Heart right ventricle (tissue), 16 donors: ENCODE data around the gene SYNPO2. TPM values are rescaled to one million over a fixed set of nuclear protein-coding genes. Genes with fewer than 3 reads are reported as not detected.

Experiments
- ATAC-seq, 8 donors: fragments of 200-7000 bp; cut with Tn5 transposase; one replicate each; pipeline ENCODE4 v1.9.1; 2020; ENCODE audit warnings: mild to moderate bottlenecking in 8 of 8, moderate library complexity in 8 of 8, moderate number of reproducible peaks in 1 of 8
- DNase-seq, 2 donors: peaks; one replicate each; pipeline ENCODE4 v3.0.0-alpha.2; 2020
- H3K27ac ChIP-seq, 10 donors: fragments of 200-600 bp; sonication (generic) in 2 of 10; one replicate each; pipeline versions ENCODE4 v1.5.0 to v1.8.0; 2020 to 2022; ENCODE audit warnings: mild to moderate bottlenecking in 3 of 10
- H3K27me3 ChIP-seq, 7 donors: fragments of 200-600 bp; one replicate each; pipeline ENCODE4 v1.8.0; 2021 to 2022; ENCODE audit warnings: mild to moderate bottlenecking in 2 of 7
- H3K36me3 ChIP-seq, 9 donors: fragments of 200-600 bp; sonication (generic) in 1 of 9; one replicate each; pipeline versions ENCODE4 v1.5.0 to v1.8.0; 2020 to 2022; ENCODE audit warnings: mild to moderate bottlenecking in 2 of 9
- H3K4me1 ChIP-seq, 9 donors: fragments of 200-600 bp; sonication (generic) in 1 of 9; one replicate each; pipeline versions ENCODE4 v1.5.0 to v1.8.0; 2020 to 2022; ENCODE audit warnings: mild to moderate bottlenecking in 4 of 9
- H3K4me3 ChIP-seq, 10 donors: fragments of 200-600 bp; sonication (generic) in 2 of 10; one replicate each; pipeline versions ENCODE4 v1.5.0 to v1.8.0; 2020 to 2022; ENCODE audit warnings: mild to moderate bottlenecking in 7 of 10, moderate library complexity in 2 of 10
- H3K9me3 ChIP-seq, 11 donors: fragments of 200-600 bp in 10 of 11; sonication (generic) in 2 of 11; one replicate each; pipeline versions ENCODE4 v1.5.0 to v1.8.0; 2013 to 2022; ENCODE audit warnings: mild to moderate bottlenecking in 2 of 11, control low read depth in 1 of 11, moderate library complexity in 1 of 11
- CTCF ChIP-seq, 9 donors: fragments of 200-600 bp; sonication (generic) in 2 of 9; IDR thresholded peaks; one replicate each; pipeline versions ENCODE4 v1.5.0 to v1.8.0; 2021 to 2022; ENCODE audit warnings: antibody characterized with exemption in 9 of 9, mild to moderate bottlenecking in 5 of 9, moderate library complexity in 1 of 9
- WGBS, 2 donors: extraction: QIAGEN DNeasy Blood & Tissue Kit; methylation state at CpG; one replicate each; pipeline ENCODE4 v1.1.7; 2013; ENCODE audit warnings: inconsistent platforms in 1 of 2; 5-methylcytosine and 5-hydroxymethylcytosine counted together
- intact Hi-C, 10 donors: fragments of 100-400 bp; cut with DNase I; formaldehyde crosslinking; loops; one replicate each; pipeline versions ENCODE4 v1.11.1 to v1.14.2; 2022
- polyA plus RNA-seq, 2 donors: library from polyadenylated mRNA; stranded (reverse); fragments of 200-250 nt; gene quantifications; one replicate each; pipeline ENCODE4 v1.2.3, GENCODE V29; 2013
- total RNA-seq, 10 donors: library from RNA; stranded (reverse); fragmentation: NEBNext Ultra II Directional in 3 of 10; extraction: Animal tissue kit (Norgen Biotek cat#: 25700) in 3 of 10; gene quantifications; one replicate each; pipeline versions ENCODE4 v1.2.1 to v1.2.4, GENCODE V29; 2021 to 2023
- donor health status: Arrhythmogenic right ventricular cardiomyopathy.
- donor health status: ischemic (EF 13 %, LVEDD 7.1; RV severe dilation, severe dysfunction).
- donor health status: healthy with polysubstance abuse.
- donor health status: DM: no; HTN: yes; CAD: no.
- donor health status: DM: no; HTN: no; CAD: no.
- donor health status: ischemic (EF 25% LVEDD 6.9; RV normal size, moderate dysfunction).
- donor health status: ischemic (EF 25% LVEDD 5.7; RV mildly dilated, moderate dysfunction).
- donor health status: healthy.
- donor health status: DM: yes; HTN: yes; CAD: no.
- donor health status: Ischemic cardiomyopathy.
- donor health status: ischemic (EF 35%, LVEDD 5.7; RV mildly dilated, moderate dysfunction).
- donor health status: nonischemic (EF 11% LVEDD 7.7; RV severe dilation, severe dysfunction).
- donor health status: DM: yes; HTN: yes; CAD: no.
- donor health status: PGD.
- donor health status: ischemic (EF 29% LVEDD 5.4; RV normal size, mild dysfunction).
- donor health status: nonischemic (EF 23%, LVEDD 6.1; RV moderate dilation, normal function).

SYNPO2 gene
- total and polyA plus RNA-seq, 12 donors, result 27.5 to 405 (median 244) TPM

DNA sequence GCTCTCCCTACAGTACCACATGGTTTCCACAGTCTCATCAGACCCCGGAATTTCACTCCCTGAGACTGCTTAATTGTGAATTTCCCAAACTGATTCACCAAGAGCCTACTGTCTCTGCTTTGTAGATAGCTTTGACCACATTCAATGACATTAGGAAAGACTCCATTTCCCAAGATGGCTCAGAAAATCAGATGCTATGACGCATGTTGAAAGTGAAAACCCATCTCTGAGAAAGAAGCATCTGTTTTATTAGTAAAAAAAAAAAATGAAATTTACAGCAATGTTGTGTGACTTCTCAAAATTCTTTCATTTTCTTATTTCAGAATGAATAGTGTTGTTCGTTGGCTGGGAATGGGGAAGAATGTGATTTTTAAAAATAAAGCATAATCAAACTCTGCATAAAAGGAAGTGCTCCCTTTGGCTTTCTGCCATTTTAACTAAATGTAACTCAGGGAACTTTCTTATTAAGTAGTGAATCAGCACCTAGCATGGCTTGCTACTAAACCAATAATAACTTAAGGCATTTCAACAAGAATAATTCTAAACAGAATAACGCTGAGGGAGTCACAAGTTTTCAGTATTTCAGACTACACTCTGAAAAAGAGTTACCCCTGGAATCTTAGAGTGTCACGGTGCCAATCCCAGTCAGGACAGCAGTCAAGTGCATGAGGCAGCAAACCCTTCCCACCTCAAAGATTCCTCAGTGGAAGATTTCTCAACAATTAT is 149.6 kb downstream of the SYNPO2 start:
- DNase-seq, result no peak
- no peak overlapping the region for H3K4me3 ChIP-seq
- peak overlapping the region in 7 of 10 donors; percentile 5 to 72 (median 59) for H3K27ac ChIP-seq
- peaks cover 0 to 13% (median 0%) of the 10 kb centered on the region in 9 donors for H3K36me3 ChIP-seq
- WGBS, 2 donors, result 62 to 71% methylated on average over 5 of the region's 5 CpGs
- H3K9me3 ChIP-seq, result no peaks in the 10 kb centered on the region
- TF ChIP-seq CTCF (IDR thresholded peaks at IDR 0.05), result no peak
- H3K27me3 ChIP-seq, result no peaks in the 10 kb centered on the region
- intact Hi-C loops, result loop anchor here in 5 of 10 donors (5.0 to 10.0 kb wide), 6 partner anchors 53 to 293 kb away; no protein-coding TSS in a partner anchor
- H3K4me1 ChIP-seq, result peaks cover 0 to 94% (median 78%) of the 10 kb centered on the region in 9 donors
- ATAC-seq, result no peak

DNA sequence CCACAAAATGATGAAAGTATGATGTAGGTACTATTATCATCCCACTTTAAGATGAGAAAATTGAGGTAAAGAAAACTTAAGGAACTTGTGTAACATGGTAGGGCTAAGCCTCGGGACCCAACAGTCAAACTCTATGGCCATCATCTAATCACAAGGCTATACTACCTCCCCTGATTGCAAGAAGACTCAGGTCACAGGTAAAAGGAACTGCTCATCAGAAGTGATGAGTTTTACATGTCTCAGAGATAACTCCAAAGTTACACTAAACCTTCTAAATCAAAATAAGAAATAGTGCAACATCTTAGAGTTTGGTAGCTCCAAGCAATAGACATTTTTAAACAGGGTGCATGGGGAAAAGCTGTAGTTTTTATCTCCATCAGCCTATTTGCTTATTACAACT is 150.5 kb downstream of the SYNPO2 start:
- peak overlapping the region in 5 of 10 donors; percentile 5 to 72 (median 69) for H3K27ac ChIP-seq
- intact Hi-C loops, result loop anchor here in 5 of 10 donors (5.0 to 10.0 kb wide), 6 partner anchors 54 to 294 kb away; no protein-coding TSS in a partner anchor
- DNase-seq (no peak), ATAC-seq (no peak)
- H3K4me3 ChIP-seq, result no peak overlapping the region
- peaks cover 0 to 89% (median 71%) of the 10 kb centered on the region in 9 donors for H3K4me1 ChIP-seq
- H3K27me3 ChIP-seq, result no peaks in the 10 kb centered on the region
- no peak for TF ChIP-seq CTCF (IDR thresholded peaks at IDR 0.05)
- peaks cover 0 to 10% (median 0%) of the 10 kb centered on the region in 9 donors for H3K36me3 ChIP-seq
- no peaks in the 10 kb centered on the region for H3K9me3 ChIP-seq
- 96 to 98% methylated on average over 1 of the region's 1 CpG for WGBS, 2 donors

- Histone ChIP-seq H3K9me3 (no peaks in the 10 kb centered on the region), H3K4me1 (peaks cover 0 to 89% (median 72%) of the 10 kb centered on the region in 9 donors), H3K4me3 (no peak overlapping the region), H3K27ac (peak overlapping the region in 4 of 10 donors; percentile 51 to 72 (median 70)), H3K27me3 (no peaks in the 10 kb centered on the region), H3K36me3 (peaks cover 0 to 7% (median 0%) of the 10 kb centered on the region in 9 donors)
- intact Hi-C loops, result loop anchor here (5.0 to 10.0 kb wide), 14 partner anchors 55 to 295 kb away; partner anchors contain the start of genes MYOZ2 (in 5 of the 10) and USP53 (in 4 of the 10)
- DNase-seq (no peak), ATAC-seq (no peak)
- TF ChIP-seq CTCF (IDR thresholded peaks at IDR 0.05), result peak in 1 of 9 donors; percentile 30
- WGBS, 2 donors, result 77 to 78% methylated on average over 4 of the region's 4 CpGs
Observed at GRCh38 chr4:119039779-119040178, 151.1 kb downstream of the SYNPO2 start.

DNA sequence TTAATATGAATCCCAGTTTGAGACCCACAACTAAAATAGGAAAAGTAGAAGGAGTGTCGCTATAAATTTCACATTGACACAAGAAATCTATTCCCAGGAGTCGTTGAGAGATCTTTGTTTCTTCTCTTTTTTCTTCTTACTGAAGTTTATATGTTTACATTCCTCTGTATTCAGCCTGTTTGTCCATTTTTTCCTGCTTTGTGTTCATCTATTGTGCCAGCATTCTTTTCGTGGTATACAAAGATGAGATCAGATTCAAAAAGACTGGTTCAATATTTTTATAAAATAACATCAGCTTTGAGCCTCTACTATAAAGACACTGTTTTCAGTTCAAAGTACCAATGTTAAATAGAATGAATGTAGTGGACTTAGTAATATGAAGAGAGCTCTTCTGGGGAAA is 151.6 kb downstream of the SYNPO2 start:
- no peaks in the 10 kb centered on the region for H3K9me3 ChIP-seq
- intact Hi-C loops, result loop anchor here in 9 of 10 donors (5.0 to 10.0 kb wide), 10 partner anchors 58 to 247 kb away; partner anchors contain the start of genes MYOZ2 (in 5 of the 9) and USP53 (in 4 of the 9)
- no peak overlapping the region for H3K4me3 ChIP-seq
- peak overlapping the region in 8 of 10 donors; percentile 51 to 72 (median 63) for H3K27ac ChIP-seq
- H3K27me3 ChIP-seq, result no peaks in the 10 kb centered on the region
- ATAC-seq (no peak), DNase-seq (no peak)
- H3K36me3 ChIP-seq, result peaks cover 0 to 3% (median 0%) of the 10 kb centered on the region in 9 donors
- TF ChIP-seq CTCF (IDR thresholded peaks at IDR 0.05), result no peak
- peaks cover 0 to 90% (median 74%) of the 10 kb centered on the region in 9 donors for H3K4me1 ChIP-seq
- 65 to 70% methylated on average over 3 of the region's 3 CpGs for WGBS, 2 donors
